GM18858 (cell line): Measurements from ENCODE around the gene ZIM2.
"Not testable (repeated sequence)": the region's sequence is repeated elsewhere in the genome, so short reads cannot be mapped to it uniquely, and the experiment has no call there.

Experiments used
- ATAC-seq: cut with Tn5 transposase; IDR thresholded peaks from one replicate; pipeline ENCODE4 v1.9.1; 2021; ENCODE audit not compliant: unreplicated experiment

Gene ZIM2

GRCh38 chr19:56840451-56841192 is at the start of gene ZIM2, which contains the start of gene PEG3:
Gene ZIM2 (minus strand): TSS chr19:56840726. CDS start chr19:56824277, 16,449 bp downstream.
Gene PEG3 (minus strand): TSS chr19:56840726. CDS start chr19:56824655, 16,071 bp downstream.
- ATAC-seq, result no peak

- ATAC-seq, result no peak
These were observed 44.9 kb upstream of the ZIM2 start for GRCh38 chr19:56885173-56885985.

GRCh38 chr19:56884441-56884840 is 43.9 kb upstream of the ZIM2 start:
- no peak for ATAC-seq

GRCh38 chr19:56880592-56881190 is 40.2 kb upstream of the ZIM2 start:
- ATAC-seq, result no peak

- no peak for ATAC-seq
These were observed 36.7 kb upstream of the ZIM2 start for GRCh38 chr19:56877069-56877715.

GRCh38 chr19:56875717-56876116 is 35.2 kb upstream of the ZIM2 start:
- ATAC-seq, result no peak

- ATAC-seq, result no peak
These were observed 34.0 kb upstream of the ZIM2 start for GRCh38 chr19:56874530-56874929.

- ATAC-seq, result no peak
These were observed 33.0 kb upstream of the ZIM2 start for GRCh38 chr19:56873493-56873892.

GRCh38 chr19:56869886-56870285 is 29.4 kb upstream of the ZIM2 start:
- ATAC-seq, result no peak

- ATAC-seq, result no peak
These were observed 27.9 kb upstream of the ZIM2 start for GRCh38 chr19:56868446-56868845.

- no peak for ATAC-seq
These were observed 26.0 kb upstream of the ZIM2 start for GRCh38 chr19:56866538-56866937.

GRCh38 chr19:56864443-56865125 is 24.1 kb upstream of the ZIM2 start:
- ATAC-seq, result no peak

GRCh38 chr19:56862741-56863140 is 22.2 kb upstream of the ZIM2 start:
- no peak for ATAC-seq

GRCh38 chr19:56860409-56860808 is 19.9 kb upstream of the ZIM2 start:
- not testable (repeated sequence) for ATAC-seq

GRCh38 chr19:56858026-56858425 is 17.5 kb upstream of the ZIM2 start:
- ATAC-seq, result no peak

GRCh38 chr19:56856822-56857221 is 16.3 kb upstream of the ZIM2 start:
- ATAC-seq, result no peak

- not testable (repeated sequence) for ATAC-seq
These were observed 11.8 kb upstream of the ZIM2 start for GRCh38 chr19:56852361-56852760.

- ATAC-seq, result no peak
These were observed 7.6 kb upstream of the ZIM2 start for GRCh38 chr19:56848166-56848565.

GRCh38 chr19:56842412-56842811 is 1.9 kb upstream of the ZIM2 start:
- ATAC-seq, result no peak

GRCh38 chr19:56841193-56841543 is 642 bp upstream of the ZIM2 start:
- ATAC-seq, result no peak
